ENCODE data around the gene MEGF9. TPM values are rescaled to one million over a fixed set of nuclear protein-coding genes. Genes with fewer than 3 reads are reported as not detected.
A peak's percentile ranks its signal among the peaks of the same experiment; 100 is the strongest.

The MEGF9 gene
- polyA plus RNA-seq, 1 of the 3 experiments (the other 2 are of a cell fraction), result 1.8 TPM

- Histone ChIP-seq H3K79me2 (ENCODE audit: insufficient read depth) (peaks cover 5% of the 10 kb centered on the region; the same call in 1 of the 2 replicates), H3K4me2 (no peak overlapping the region), H3F3A (replicated peaks; ENCODE audit: insufficient read depth) (no peaks in the 10 kb centered on the region), H2AFZ (ENCODE audit: low read depth) (no peak overlapping the region), H3K9me2 (no peaks in the 10 kb centered on the region), H3K27ac (ENCODE audit: low read depth in 2 of 2, low read length in 1 of 2) (peak overlapping the region in 1 of 2 experiments; percentile 87; a peak in 1 of 4 replicates), H3K4me1 (ENCODE audit: control insufficient read depth in 1 of 2, insufficient read depth in 2 of 2, low read depth in 1 of 2, low read length in 1 of 2) (peaks cover 0 to 18% of the 10 kb centered on the region in 2 experiments; a peak in 2 of 4 replicates), H4K20me1 (ENCODE audit: insufficient read depth) (no peaks in the 10 kb centered on the region), H3K36me3 (replicated peaks in 1 of 2; ENCODE audit: control insufficient read depth in 1 of 2, insufficient read depth in 2 of 2, low read length in 1 of 2) (no peaks in the 10 kb centered on the region), H3K27me3 (ENCODE audit: insufficient read depth) (no peaks in the 10 kb centered on the region), H3K4me3 (ENCODE audit: low read depth in 2 of 2, low read length in 1 of 2) (no peak overlapping the region), H3K9me3 (no peaks in the 10 kb centered on the region), H3K9ac (no peak overlapping the region)
- POLR2A ChIA-PET, result interaction anchor here (1.6 kb wide), 1 partner anchor 52 kb away, joined by 7 read pairs; the partner anchor contains the start of gene MEGF9
- WGBS (ENCODE audit: low lambda C conversion rate), result 76% methylated on average over 8 of the region's 8 CpGs
- DNase-seq, result peak; percentile 32
- TF ChIP-seq TCF12 (IDR thresholded peaks at IDR 0.05) (peak; percentile 29), TEAD4 (IDR thresholded peaks at IDR 0.05; ENCODE audit: borderline replicate concordance, insufficient read depth) (no peak), FOXJ3 (CRISPR knock-in tag; IDR thresholded peaks at IDR 0.05) (no peak), NFIC (IDR thresholded peaks at IDR 0.05; ENCODE audit: borderline replicate concordance) (no peak), FOXM1 (IDR thresholded peaks at IDR 0.05; ENCODE audit: low read depth) (no peak), RCOR1 (IDR thresholded peaks at IDR 0.05; ENCODE audit: low read length) (peak; percentile 89; the same call in 1 of the 2 replicates), GABPA (IDR thresholded peaks at IDR 0.05; ENCODE audit: low read depth) (no peak), RAD21 (IDR thresholded peaks at IDR 0.05; ENCODE audit: low read length) (no peak), EP300 (IDR thresholded peaks at IDR 0.05; ENCODE audit: borderline replicate concordance in 1 of 2, low read depth in 1 of 2, low read length in 1 of 2) (peak in 1 of 2 experiments; percentile 92; a peak in 2 of 4 replicates), TAF1 (IDR thresholded peaks at IDR 0.05; ENCODE audit: borderline replicate concordance, low read depth, low read length) (no peak), NRF1 (IDR thresholded peaks at IDR 0.05; ENCODE audit: low read depth, low read length) (no peak), CHD2 (IDR thresholded peaks at IDR 0.05; ENCODE audit: low read length, partially characterized antibody) (peak; percentile 77), GATA2 (CRISPR knock-in tag; IDR thresholded peaks at IDR 0.05) (peak; percentile 86), MXI1 (IDR thresholded peaks at IDR 0.05; ENCODE audit: low read depth, low read length) (peak; percentile 42; the same call in 1 of the 2 replicates), CTCF (IDR thresholded peaks at IDR 0.05) (no peak), PBX3 (IDR thresholded peaks at IDR 0.05) (no peak)
- TF ChIP-seq, protein P1, sequence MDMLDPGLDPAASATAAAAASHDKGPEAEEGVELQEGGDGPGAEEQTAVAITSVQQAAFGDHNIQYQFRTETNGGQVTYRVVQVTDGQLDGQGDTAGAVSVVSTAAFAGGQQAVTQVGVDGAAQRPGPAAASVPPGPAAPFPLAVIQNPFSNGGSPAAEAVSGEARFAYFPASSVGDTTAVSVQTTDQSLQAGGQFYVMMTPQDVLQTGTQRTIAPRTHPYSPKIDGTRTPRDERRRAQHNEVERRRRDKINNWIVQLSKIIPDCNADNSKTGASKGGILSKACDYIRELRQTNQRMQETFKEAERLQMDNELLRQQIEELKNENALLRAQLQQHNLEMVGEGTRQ (IDR thresholded peaks at IDR 0.05; ENCODE audit: borderline replicate concordance, low read depth, low read length), result no peak
- TF ChIP-seq, protein P2, sequence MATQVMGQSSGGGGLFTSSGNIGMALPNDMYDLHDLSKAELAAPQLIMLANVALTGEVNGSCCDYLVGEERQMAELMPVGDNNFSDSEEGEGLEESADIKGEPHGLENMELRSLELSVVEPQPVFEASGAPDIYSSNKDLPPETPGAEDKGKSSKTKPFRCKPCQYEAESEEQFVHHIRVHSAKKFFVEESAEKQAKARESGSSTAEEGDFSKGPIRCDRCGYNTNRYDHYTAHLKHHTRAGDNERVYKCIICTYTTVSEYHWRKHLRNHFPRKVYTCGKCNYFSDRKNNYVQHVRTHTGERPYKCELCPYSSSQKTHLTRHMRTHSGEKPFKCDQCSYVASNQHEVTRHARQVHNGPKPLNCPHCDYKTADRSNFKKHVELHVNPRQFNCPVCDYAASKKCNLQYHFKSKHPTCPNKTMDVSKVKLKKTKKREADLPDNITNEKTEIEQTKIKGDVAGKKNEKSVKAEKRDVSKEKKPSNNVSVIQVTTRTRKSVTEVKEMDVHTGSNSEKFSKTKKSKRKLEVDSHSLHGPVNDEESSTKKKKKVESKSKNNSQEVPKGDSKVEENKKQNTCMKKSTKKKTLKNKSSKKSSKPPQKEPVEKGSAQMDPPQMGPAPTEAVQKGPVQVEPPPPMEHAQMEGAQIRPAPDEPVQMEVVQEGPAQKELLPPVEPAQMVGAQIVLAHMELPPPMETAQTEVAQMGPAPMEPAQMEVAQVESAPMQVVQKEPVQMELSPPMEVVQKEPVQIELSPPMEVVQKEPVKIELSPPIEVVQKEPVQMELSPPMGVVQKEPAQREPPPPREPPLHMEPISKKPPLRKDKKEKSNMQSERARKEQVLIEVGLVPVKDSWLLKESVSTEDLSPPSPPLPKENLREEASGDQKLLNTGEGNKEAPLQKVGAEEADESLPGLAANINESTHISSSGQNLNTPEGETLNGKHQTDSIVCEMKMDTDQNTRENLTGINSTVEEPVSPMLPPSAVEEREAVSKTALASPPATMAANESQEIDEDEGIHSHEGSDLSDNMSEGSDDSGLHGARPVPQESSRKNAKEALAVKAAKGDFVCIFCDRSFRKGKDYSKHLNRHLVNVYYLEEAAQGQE (IDR thresholded peaks at IDR 0.05; ENCODE audit: low read depth, low read length), result no peak
- CTCF ChIA-PET, result interaction anchor here (0.9 to 2.2 kb wide), 2 partner anchors 43 to 52 kb away, joined by 5 to 6 read pairs; partner anchors contain the start of gene MEGF9
These were observed 51.8 kb downstream of the MEGF9 start for GRCh38 chr9:120662513-120662912.

All from SK-N-SH (cell line).